Brain microvascular endothelial cell (primary cell): ENCODE data around the gene TMEM119.

ENCODE experiments used
- DNase-seq: peaks from one replicate; pipeline ENCODE4 v3.0.0-alpha.2; 2020
- H3K27ac ChIP-seq: fragments of 250-450 bp; sonication (Bioruptor Pico); 2 replicates; pipeline ENCODE4 v1.5.1; 2020; ENCODE audit warnings: mild to moderate bottlenecking, moderate library complexity
- H3K27me3 ChIP-seq: fragments of 250-450 bp; sonication (Bioruptor Pico); replicated peaks from 2 replicates; pipeline ENCODE4 v1.5.1; 2020; ENCODE audit warnings: mild to moderate bottlenecking
- H3K36me3 ChIP-seq: fragments of 250-450 bp; sonication (Bioruptor Pico); replicated peaks from 2 replicates; pipeline ENCODE4 v1.5.1; 2020; ENCODE audit warnings: mild to moderate bottlenecking
- H3K4me3 ChIP-seq: 2 replicates; pipeline ENCODE4 v1.5.1; 2011; ENCODE audit warnings: low read depth, mild to moderate bottlenecking, control low read depth, low read length, moderate library complexity
- CTCF ChIP-seq: IDR thresholded peaks from 2 replicates; pipeline ENCODE4 v1.5.1; 2011; ENCODE audit warnings: low read depth, mild to moderate bottlenecking, moderate library complexity, low read length, control low read depth, inconsistent platforms; ENCODE audit errors: missing control alignments
- in situ Hi-C: cut with HindIII; loops from 2 replicates; pipeline ENCODE4 v1.10.0; 2017; ENCODE audit warnings: low sequenced_read_pairs, low pct_ligation_motif_present

Gene TMEM119

GRCh38 chr12:108568338-108569154 lies 29.3 kb downstream of the TMEM119 start:
- Histone ChIP-seq H3K36me3 (peaks cover 35% of the 10 kb centered on the region), H3K4me3 (no peak overlapping the region), H3K27me3 (no peaks in the 10 kb centered on the region), H3K27ac (no peak overlapping the region)
- in situ Hi-C loops = no loop called here
- no peak for TF ChIP-seq CTCF
- no peak for DNase-seq

GRCh38 chr12:108567406-108568337 lies 30.2 kb downstream of the TMEM119 start:
- H3K27me3 ChIP-seq = no peaks in the 10 kb centered on the region
- H3K4me3 ChIP-seq = no peak overlapping the region
- H3K36me3 ChIP-seq = peaks cover 35% of the 10 kb centered on the region
- in situ Hi-C loops = no loop called here
- TF ChIP-seq CTCF = no peak
- no peak overlapping the region for H3K27ac ChIP-seq
- no peak for DNase-seq

- TF ChIP-seq CTCF = no peak
- H3K27me3 ChIP-seq = no peaks in the 10 kb centered on the region
- no peak overlapping the region for H3K27ac ChIP-seq
- H3K4me3 ChIP-seq = no peak overlapping the region
- DNase-seq = no peak
- peaks cover 35% of the 10 kb centered on the region for H3K36me3 ChIP-seq
- in situ Hi-C loops = no loop called here
These were observed 31.4 kb downstream of the TMEM119 start for GRCh38 chr12:108566452-108566851.

GRCh38 chr12:108565976-108566375 lies 31.9 kb downstream of the TMEM119 start:
- in situ Hi-C loops = no loop called here
- Histone ChIP-seq H3K27ac (no peak overlapping the region), H3K36me3 (peaks cover 35% of the 10 kb centered on the region), H3K27me3 (no peaks in the 10 kb centered on the region), H3K4me3 (no peak overlapping the region)
- TF ChIP-seq CTCF = no peak
- DNase-seq = peak; percentile 58

- Histone ChIP-seq H3K27ac (no peak overlapping the region), H3K27me3 (no peaks in the 10 kb centered on the region), H3K36me3 (peaks cover 35% of the 10 kb centered on the region), H3K4me3 (no peak overlapping the region)
- no peak for TF ChIP-seq CTCF
- no peak for DNase-seq
- in situ Hi-C loops = no loop called here
These were observed 32.7 kb downstream of the TMEM119 start for GRCh38 chr12:108565146-108565545.
